ENCODE data around the gene LUZP4.

- TF ChIP-seq, protein P1, sequence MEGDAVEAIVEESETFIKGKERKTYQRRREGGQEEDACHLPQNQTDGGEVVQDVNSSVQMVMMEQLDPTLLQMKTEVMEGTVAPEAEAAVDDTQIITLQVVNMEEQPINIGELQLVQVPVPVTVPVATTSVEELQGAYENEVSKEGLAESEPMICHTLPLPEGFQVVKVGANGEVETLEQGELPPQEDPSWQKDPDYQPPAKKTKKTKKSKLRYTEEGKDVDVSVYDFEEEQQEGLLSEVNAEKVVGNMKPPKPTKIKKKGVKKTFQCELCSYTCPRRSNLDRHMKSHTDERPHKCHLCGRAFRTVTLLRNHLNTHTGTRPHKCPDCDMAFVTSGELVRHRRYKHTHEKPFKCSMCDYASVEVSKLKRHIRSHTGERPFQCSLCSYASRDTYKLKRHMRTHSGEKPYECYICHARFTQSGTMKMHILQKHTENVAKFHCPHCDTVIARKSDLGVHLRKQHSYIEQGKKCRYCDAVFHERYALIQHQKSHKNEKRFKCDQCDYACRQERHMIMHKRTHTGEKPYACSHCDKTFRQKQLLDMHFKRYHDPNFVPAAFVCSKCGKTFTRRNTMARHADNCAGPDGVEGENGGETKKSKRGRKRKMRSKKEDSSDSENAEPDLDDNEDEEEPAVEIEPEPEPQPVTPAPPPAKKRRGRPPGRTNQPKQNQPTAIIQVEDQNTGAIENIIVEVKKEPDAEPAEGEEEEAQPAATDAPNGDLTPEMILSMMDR (IDR thresholded peaks at IDR 0.05) = no peak
- TF ChIP-seq RXRA (IDR thresholded peaks at IDR 0.05; ENCODE audit: borderline replicate concordance, low read depth) (no peak), MXI1 (IDR thresholded peaks at IDR 0.05; ENCODE audit: low read depth, low read length) (no peak), EZH2phosphoT487 (IDR thresholded peaks at IDR 0.05; ENCODE audit: borderline replicate concordance, low read depth) (no peak), USF2 (IDR thresholded peaks at IDR 0.05; ENCODE audit: borderline replicate concordance, low read depth, low read length) (no peak), USF1 (IDR thresholded peaks at IDR 0.05; ENCODE audit: borderline replicate concordance, low read depth) (no peak), POLR2AphosphoS5 (IDR thresholded peaks at IDR 0.05; ENCODE audit: low read depth, low read length) (no peak), RAD21 (IDR thresholded peaks at IDR 0.05; ENCODE audit: low read length) (no peak), TAF1 (IDR thresholded peaks at IDR 0.05; ENCODE audit: borderline replicate concordance, low read depth, low read length) (no peak), NRF1 (IDR thresholded peaks at IDR 0.05; ENCODE audit: low read depth, low read length) (no peak), TEAD4 (IDR thresholded peaks at IDR 0.05; ENCODE audit: borderline replicate concordance, insufficient read depth) (no peak), REST (IDR thresholded peaks at IDR 0.05; ENCODE audit: low read depth, low read length) (no peak)
- TF ChIP-seq, protein P2, sequence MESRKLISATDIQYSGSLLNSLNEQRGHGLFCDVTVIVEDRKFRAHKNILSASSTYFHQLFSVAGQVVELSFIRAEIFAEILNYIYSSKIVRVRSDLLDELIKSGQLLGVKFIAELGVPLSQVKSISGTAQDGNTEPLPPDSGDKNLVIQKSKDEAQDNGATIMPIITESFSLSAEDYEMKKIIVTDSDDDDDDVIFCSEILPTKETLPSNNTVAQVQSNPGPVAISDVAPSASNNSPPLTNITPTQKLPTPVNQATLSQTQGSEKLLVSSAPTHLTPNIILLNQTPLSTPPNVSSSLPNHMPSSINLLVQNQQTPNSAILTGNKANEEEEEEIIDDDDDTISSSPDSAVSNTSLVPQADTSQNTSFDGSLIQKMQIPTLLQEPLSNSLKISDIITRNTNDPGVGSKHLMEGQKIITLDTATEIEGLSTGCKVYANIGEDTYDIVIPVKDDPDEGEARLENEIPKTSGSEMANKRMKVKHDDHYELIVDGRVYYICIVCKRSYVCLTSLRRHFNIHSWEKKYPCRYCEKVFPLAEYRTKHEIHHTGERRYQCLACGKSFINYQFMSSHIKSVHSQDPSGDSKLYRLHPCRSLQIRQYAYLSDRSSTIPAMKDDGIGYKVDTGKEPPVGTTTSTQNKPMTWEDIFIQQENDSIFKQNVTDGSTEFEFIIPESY (IDR thresholded peaks at IDR 0.05; ENCODE audit: borderline replicate concordance, low read depth) = no peak
Observed at GRCh38 chrX:115322375-115322774, 32.9 kb downstream of the LUZP4 start.

All from SK-N-SH (cell line).